Gastroesophageal sphincter (tissue), 4 donors: Measurements from ENCODE around the gene CENPO. TPM values are rescaled to one million over a fixed set of nuclear protein-coding genes. Genes with fewer than 3 reads are reported as not detected.

Source experiments
- ATAC-seq: fragments of 150-250 bp; one replicate; pipeline ENCODE4 v1.9.1; 2016; ENCODE audit warnings: mild to moderate bottlenecking, moderate library complexity
- H3K27ac ChIP-seq, 4 donors: fragments of 200-600 bp; sonication (generic) in 3 of 4; 1 replicate in 3 of 4; 2 replicates in 1 of 4; pipeline ENCODE4 v1.5.1; 2016 to 2019
- H3K27me3 ChIP-seq: fragments of 200-600 bp; sonication (generic); one replicate; pipeline ENCODE4 v1.5.1; 2019
- H3K36me3 ChIP-seq, 2 donors: fragments of 200-600 bp; sonication (generic); one replicate each; pipeline ENCODE4 v1.5.1; 2019; ENCODE audit warnings: control low read depth in 1 of 2
- H3K4me1 ChIP-seq, 3 donors: fragments of 200-600 bp; sonication (generic); 1 replicate in 2 of 3; 2 replicates in 1 of 3; pipeline ENCODE4 v1.5.1; 2016 to 2019; ENCODE audit warnings: control low read depth in 2 of 3
- H3K4me3 ChIP-seq, 2 donors: fragments of 200-600 bp; sonication (generic); one replicate each; pipeline ENCODE4 v1.5.1; 2019; ENCODE audit warnings: mild to moderate bottlenecking in 1 of 2, moderate library complexity in 1 of 2
- H3K9me3 ChIP-seq, 3 donors: fragments of 200-600 bp; sonication (generic); one replicate each; pipeline ENCODE4 v1.5.1; 2017 to 2019; ENCODE audit warnings: control low read depth in 2 of 3
- CTCF ChIP-seq, 4 experiments: fragments of 200-600 bp in 2 of 4; fragments of 450-650 bp in 2 of 4; sonication (generic) in 1 of 4; IDR thresholded peaks; one replicate each; pipeline ENCODE4 v1.5.1; 2017 to 2019; ENCODE audit warnings: antibody characterized with exemption in 4 of 4, mild to moderate bottlenecking in 2 of 4, moderate library complexity in 2 of 4
- EP300 ChIP-seq: sonication (generic); formaldehyde crosslinking; IDR thresholded peaks from one replicate; pipeline ENCODE4 v1.6.1; 2017; ENCODE audit warnings: antibody characterized with exemption, mild to moderate bottlenecking
- POLR2A ChIP-seq, 2 donors: fragments of 450-650 bp; IDR thresholded peaks; one replicate each; pipeline ENCODE4 v1.6.1; 2017; ENCODE audit warnings: antibody characterized with exemption in 2 of 2, mild to moderate bottlenecking in 2 of 2, moderate library complexity in 1 of 2
- POLR2AphosphoS5 ChIP-seq: sonication (generic); formaldehyde crosslinking; IDR thresholded peaks from one replicate; pipeline ENCODE4 v1.6.1; 2017; ENCODE audit warnings: antibody characterized with exemption
- WGBS, 2 donors: methylation state at CpG; one replicate each; pipeline ENCODE4 v1.1.5; 2018; ENCODE audit warnings: low coverage in 1 of 2; 5-methylcytosine and 5-hydroxymethylcytosine counted together
- total RNA-seq, 4 donors: library from RNA; depleted of rRNA; stranded (reverse); fragments of >200 nt; gene quantifications; one replicate each; pipeline ENCODE4 v1.1.0, GENCODE V29; 2016

The CENPO gene
- total RNA-seq, 4 donors from 2014 or later, result 0.31 to 3.8 (median 2.8) TPM

- H3K9me3 ChIP-seq, result no peaks in the 10 kb centered on the region
- no peak overlapping the region for H3K4me3 ChIP-seq
- peaks cover 0 to 44% of the 10 kb centered on the region in 2 donors for H3K36me3 ChIP-seq
- H3K27ac ChIP-seq, result no peak overlapping the region
- peaks cover 0 to 12% (median 0%) of the 10 kb centered on the region in 3 donors for H3K4me1 ChIP-seq
- ATAC-seq, result no peak
- TF ChIP-seq POLR2AphosphoS5, result no peak
- TF ChIP-seq EP300, result no peak
- TF ChIP-seq CTCF (IDR thresholded peaks at IDR 0.05), result no peak
- TF ChIP-seq POLR2A (IDR thresholded peaks at IDR 0.05), result no peak
- H3K27me3 ChIP-seq, result no peaks in the 10 kb centered on the region
- WGBS, 2 donors, result 78 to 86% methylated on average over 5 to 9 of the region's 14 CpGs
These were observed 32.9 kb downstream of the CENPO start for GRCh38 chr2:24825883-24826772.

GRCh38 chr2:24826773-24827145 is 33.5 kb downstream of the CENPO start:
- ATAC-seq, result no peak
- no peaks in the 10 kb centered on the region for H3K27me3 ChIP-seq
- peaks cover 0 to 12% (median 0%) of the 10 kb centered on the region in 3 donors for H3K4me1 ChIP-seq
- H3K36me3 ChIP-seq, result peaks cover 0 to 41% of the 10 kb centered on the region in 2 donors
- H3K27ac ChIP-seq, result no peak overlapping the region
- H3K9me3 ChIP-seq, result no peaks in the 10 kb centered on the region
- WGBS, 2 donors, result 64 to 67% methylated on average over 5 of the region's 5 CpGs
- TF ChIP-seq POLR2AphosphoS5 (no peak), POLR2A (IDR thresholded peaks at IDR 0.05) (no peak), CTCF (IDR thresholded peaks at IDR 0.05) (no peak), EP300 (no peak)
- no peak overlapping the region for H3K4me3 ChIP-seq

GRCh38 chr2:24827321-24828237 is 34.4 kb downstream of the CENPO start:
- no peak overlapping the region for H3K27ac ChIP-seq
- no peaks in the 10 kb centered on the region for H3K9me3 ChIP-seq
- H3K4me3 ChIP-seq, result no peak overlapping the region
- 22% methylated on average over 6 of the region's 30 CpGs; no CpG with 5 or more reads in 1 of the 2 donors for WGBS, 2 donors
- peak; percentile 93 for ATAC-seq
- TF ChIP-seq CTCF (IDR thresholded peaks at IDR 0.05) (peak in 3 of 4 experiments; percentile 88 to 90 (median 89)), POLR2A (IDR thresholded peaks at IDR 0.05) (no peak)
- H3K36me3 ChIP-seq, result peaks cover 0 to 33% of the 10 kb centered on the region in 2 donors
- H3K27me3 ChIP-seq, result no peaks in the 10 kb centered on the region
- H3K4me1 ChIP-seq, result peaks cover 0 to 12% (median 0%) of the 10 kb centered on the region in 3 donors

- TF ChIP-seq POLR2AphosphoS5, result no peak
- Histone ChIP-seq H3K27ac (no peak overlapping the region), H3K9me3 (no peaks in the 10 kb centered on the region), H3K4me3 (no peak overlapping the region), H3K27me3 (no peaks in the 10 kb centered on the region), H3K4me1 (peaks cover 0 to 12% (median 0%) of the 10 kb centered on the region in 3 donors), H3K36me3 (peaks cover 0 to 32% of the 10 kb centered on the region in 2 donors)
- ATAC-seq, result no peak
- WGBS, 2 donors, result 64 to 77% methylated on average over 5 to 11 of the region's 17 CpGs
These were observed 35.2 kb downstream of the CENPO start for GRCh38 chr2:24828238-24828996.

- 100% methylated on average over 1 of the region's 5 CpGs for WGBS, 2 donors
- Histone ChIP-seq H3K4me3 (no peak overlapping the region), H3K27ac (no peak overlapping the region), H3K9me3 (no peaks in the 10 kb centered on the region), H3K4me1 (peaks cover 0 to 12% (median 0%) of the 10 kb centered on the region in 3 donors), H3K27me3 (no peaks in the 10 kb centered on the region), H3K36me3 (peaks cover 0 to 43% of the 10 kb centered on the region in 2 donors)
- ATAC-seq, result no peak
- no peak for TF ChIP-seq POLR2A (IDR thresholded peaks at IDR 0.05)
- no peak for TF ChIP-seq POLR2AphosphoS5
These were observed 37.1 kb downstream of the CENPO start for GRCh38 chr2:24830351-24830750.
